DLD1 (cell line): Measurements from ENCODE around the gene SP6.

Source experiments
- in situ Hi-C: cut with HindIII; loops from 2 replicates; pipeline ENCODE4 v1.10.0; 2017; ENCODE audit warnings: low sequenced_read_pairs

Gene SP6

DNA sequence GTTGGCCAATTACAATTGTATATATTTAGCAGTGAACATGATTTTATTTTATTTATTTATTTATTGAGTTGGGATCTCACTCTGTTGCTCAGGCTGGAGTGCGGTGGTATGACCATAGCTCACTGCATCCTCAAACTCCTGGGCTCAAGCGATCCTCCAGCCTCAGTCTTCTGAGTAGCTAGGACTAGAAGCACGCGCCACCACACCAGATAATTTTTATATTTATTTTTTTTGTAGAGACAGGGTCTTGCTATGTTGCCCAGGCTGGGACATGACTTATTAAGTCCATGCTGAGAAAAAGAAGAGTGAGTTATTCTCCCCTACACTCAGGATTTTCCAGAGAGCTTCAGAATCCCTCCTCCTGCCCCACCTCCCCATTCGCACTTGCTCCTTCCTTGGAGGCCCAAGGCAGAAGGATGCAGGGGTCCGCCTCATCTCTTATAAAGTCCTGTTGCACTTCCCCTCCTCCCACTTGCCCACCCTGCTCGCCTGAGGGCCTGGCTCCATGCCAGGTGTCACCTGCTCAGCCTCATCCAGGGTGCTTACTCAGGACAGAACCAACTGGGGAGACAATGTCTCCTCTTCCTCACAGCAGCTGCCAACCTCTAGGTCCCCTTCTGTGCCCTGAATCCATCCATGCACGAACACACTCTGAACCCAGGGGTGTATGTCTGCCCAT lies 29.0 kb upstream of the SP6 start:
- in situ Hi-C loops: no loop called here

DNA sequence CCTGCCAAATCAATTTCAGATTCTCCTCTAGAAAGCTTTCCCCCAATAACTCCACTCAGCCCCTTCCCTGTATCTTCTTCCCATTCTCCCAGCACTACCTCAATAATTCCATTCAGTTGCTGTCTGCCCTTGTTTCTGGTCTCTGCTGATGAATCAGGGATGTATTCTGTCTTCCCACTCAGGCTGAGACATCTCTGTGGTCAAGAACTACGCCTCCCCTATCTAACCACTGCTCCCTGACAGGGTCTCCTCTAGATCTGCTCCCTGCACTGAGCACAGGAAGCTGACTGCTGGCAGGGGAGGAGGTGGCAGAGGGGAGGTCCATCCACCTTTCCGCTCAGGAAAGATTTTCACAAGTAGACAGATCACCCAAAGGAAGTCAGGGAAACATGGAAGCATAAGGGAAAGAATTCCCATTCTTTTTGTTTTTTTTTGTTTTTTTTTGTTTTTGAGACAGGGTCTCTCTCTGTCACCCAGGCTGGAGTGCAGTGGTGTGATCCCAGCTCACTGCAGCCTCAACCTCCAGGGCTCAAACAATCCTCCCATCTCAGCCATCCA lies 28.1 kb upstream of the SP6 start:
- in situ Hi-C loops: no loop called here

DNA sequence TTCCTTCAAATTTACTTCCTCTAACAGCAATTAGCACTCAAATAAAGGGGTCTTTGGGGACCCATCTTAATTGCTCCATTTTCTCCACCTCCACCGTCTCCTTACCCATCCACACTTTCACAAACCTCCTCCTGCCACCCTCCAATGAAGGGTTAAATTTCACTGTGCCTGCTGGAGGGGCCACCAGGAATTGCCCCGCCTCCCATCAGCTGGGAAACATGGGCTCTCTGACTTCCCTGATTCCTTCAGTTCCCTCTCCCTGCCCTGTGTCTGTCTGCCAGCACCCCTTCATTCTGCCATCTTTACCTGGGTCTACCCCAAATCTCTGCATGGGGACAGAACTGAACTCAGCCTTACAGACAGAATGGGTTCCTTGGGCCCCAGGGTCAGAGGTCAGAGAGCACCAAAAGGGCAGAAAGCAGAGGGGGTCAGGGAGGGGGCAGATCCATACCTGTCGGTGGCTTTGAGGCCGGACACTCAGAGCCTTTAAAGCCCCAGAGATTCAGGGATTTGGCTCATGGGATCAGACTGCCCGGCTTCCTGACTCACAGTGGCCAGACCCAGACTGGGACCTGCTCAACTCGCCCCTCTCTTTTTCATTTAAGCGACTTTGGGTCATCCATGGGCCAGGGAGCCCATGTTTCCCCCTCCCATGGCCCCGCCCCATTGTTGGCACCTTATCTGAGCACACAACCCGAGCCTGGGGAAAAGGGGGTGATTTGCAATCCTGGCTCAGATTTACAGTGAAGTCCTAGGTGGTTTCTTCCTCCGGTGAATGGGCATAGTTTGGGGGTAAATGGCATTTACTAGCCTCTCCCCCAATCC lies 27.5 kb upstream of the SP6 start:
- in situ Hi-C loops: no loop called here

DNA sequence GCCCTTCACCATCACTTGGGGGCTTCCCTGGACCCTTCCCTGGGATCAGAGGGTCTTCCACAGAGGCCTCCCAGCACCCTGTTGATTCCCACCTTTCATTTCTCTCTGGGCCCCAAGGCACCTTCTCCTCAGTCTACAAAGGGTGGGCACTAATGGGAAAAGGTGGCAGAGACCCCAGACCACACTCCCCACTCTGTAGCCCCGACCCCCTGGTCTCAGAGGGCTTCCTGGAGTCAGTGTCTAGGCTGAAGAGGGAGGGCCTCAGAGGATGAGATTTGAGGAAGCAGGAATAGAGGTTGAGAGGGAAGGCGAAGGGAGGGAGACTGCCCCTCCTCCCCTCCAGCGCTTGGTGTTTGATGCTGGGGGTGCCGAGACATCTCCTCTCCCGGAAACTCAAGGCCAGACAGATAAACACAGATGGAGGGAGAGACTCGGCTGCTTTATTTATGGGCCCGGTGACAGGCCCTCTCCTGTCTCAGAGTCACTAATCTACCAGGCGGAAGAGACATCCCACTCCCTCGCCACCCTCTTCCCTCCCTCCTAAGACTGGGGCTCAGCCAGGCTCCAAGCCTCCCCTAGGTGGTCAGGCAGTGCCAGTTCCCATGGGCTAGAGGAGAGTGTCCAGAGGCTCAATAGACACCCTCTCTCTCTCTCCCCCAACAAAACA lies 26.5 kb upstream of the SP6 start:
- in situ Hi-C loops: no loop called here

DNA sequence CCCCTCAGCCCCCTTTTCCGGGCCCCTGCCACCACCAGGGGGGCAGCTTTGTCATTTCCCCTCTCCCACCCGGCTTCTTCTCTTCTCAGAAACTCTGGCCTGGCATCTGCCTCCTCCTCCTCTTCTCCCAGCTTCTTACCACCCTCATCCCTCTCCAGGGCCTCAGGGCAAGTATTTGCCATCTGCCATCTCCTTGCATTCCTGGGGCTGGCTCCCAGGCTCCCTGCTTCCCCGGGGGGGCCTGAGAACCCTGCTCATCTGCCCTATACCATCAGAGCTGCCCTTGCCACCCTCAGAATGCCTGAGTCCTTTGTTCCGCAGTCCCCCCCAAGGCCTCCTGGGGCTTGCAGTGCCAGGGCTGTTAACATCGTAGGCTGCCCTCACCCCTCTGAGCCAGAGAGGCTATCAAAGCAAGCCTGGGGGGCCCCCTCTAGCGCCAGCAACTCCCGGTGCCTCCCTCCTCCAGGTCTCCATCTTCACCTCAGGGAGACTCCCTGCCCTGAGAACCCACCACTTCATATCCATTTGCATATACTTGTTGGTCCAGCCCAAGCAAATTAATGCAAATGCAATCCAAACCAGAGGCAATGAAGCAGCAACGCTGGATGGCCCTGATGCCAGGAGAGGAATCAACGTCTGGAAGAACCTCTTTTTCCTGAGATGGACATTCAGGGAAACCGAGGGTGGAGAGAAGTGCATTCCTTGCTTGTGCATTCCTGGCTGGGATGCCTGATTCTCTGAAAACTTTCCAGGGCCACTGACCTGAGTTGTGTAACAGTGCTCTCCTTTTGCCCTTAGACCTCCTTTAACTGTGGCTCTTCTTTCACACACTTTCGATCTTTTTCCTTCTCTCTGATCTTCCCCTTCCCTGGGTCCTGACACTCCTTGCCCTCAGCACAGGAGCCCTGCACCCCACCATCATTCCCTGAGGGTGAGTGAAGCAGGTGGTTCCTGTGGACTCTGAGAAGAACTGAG lies 24.3 kb upstream of the SP6 start:
- in situ Hi-C loops: no loop called here

DNA sequence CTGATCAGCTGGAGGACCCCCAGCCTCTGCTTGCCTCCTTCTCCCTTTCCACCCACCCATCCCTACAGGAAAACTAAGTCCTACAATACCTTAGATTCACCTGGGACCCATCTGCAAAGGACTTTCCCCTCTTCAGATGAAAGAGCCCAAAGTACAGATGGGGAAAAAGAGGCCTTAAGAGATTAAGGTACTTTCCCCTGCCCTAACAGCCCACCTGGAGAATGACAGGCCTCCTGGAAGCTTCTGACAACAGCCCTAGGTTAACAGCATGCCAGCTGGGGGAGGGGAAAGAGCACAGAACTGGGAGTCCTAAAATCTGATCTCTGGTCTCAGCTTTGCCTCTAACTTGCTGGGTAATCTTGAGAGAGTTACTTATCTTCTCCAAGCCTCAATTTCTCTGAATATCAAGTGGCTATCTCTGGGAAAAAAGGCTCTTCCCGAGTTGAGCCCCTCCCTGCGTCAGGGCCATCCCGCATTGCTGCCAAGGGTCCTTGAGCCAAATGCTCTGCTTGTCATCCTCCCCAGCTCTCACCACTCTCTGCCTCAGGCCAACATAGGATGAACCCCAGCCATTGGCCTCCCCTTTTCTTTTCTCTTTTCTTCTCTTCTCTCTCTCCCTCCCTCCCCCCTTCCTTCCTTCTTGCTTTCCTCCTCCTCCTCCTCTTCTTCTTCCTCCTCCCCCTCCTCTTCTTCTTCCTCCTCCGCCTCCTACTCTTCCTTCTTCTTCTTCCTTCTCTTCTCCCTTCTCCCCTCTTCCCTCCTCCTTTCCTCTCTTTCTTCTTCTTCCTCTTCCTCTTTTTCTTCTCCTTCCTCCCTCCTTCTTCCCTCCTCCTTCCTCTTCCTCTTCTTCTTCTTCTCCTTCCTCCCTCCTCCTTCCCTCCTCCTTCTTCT lies 22.5 kb upstream of the SP6 start:
- in situ Hi-C loops: loop anchor here (25.0 kb wide), 1 partner anchor 89 kb away; the partner anchor contains the start of genes CDK5RAP3 and PRR15L

DNA sequence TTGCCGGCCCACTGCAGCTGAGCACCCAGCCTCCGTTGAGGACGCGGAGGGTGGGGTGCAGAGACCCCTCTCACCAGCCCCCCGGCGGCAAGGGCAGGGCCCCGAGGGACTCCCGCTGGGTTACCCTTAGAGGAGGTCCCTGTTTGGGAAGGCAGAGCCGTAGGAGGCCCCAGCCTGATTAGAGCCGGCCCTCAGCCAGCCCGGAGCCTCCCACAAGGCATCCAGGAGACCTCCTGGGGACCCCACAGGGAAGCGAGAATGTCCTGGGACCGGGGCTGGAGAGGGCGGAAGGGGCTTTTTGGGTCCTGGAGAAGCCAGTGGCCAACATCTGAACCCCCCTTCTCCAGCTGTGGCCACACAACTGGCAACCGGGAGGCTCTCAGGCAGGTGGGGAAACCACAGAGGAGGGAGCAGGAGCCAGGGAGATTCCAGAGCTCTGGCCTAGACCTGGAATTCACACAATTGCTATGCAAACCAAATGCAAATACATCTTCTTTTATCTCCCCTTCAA lies 21.7 kb upstream of the SP6 start:
- in situ Hi-C loops: loop anchor here (25.0 kb wide), 1 partner anchor 90 kb away; the partner anchor contains the start of genes CDK5RAP3 and PRR15L

DNA sequence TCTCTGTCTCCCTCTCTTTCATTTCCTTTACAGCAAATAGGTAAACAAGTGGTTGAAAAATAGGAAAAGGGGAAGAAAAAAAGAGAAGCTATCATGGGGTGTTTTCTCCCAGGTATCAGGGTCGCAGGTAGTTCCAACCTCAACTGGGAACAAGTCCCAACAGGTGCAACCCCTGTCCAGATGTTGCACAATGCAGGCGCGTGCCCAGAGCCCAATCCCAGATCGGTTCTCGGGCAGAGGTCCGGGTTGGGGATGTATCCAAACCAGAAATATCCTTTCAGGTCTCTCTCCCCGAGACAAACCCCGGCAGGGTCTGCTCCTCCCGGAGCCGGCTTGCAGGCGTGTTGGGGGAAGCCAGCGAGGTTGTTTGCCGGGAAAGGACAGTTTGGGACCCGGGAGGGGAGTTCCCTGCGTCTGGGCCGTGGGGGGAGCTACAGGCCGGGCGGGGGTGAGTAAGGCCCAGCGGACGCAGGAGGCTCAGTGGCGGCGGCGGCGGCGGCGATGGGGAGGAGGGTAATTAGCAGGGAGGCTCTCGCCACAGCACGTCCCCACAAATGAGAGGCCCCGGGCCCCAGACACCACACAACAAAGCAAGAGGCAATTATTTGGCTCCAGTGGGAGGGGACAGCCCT lies 21.2 kb upstream of the SP6 start:
- in situ Hi-C loops: loop anchor here (25.0 kb wide), 1 partner anchor 90 kb away; the partner anchor contains the start of genes CDK5RAP3 and PRR15L

DNA sequence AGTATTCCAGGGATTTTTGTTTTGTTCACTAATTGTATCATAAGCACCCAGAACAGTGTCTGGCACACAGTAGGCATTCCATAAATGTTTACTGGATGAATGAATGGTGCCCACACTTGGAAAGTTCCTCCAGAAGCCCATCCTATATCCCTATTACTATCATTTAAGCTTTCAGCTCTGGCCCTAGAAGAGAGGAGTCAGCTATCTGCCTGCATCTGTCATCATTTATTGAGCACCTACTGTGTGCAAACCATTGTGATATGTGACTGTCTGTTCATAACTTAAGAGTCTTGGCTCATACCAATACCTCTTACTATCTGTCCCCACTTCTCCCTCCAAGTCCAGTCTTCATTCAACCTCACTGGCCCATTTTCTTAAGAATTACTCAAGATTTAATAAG lies 20.1 kb upstream of the SP6 start:
- in situ Hi-C loops: loop anchor here (25.0 kb wide), 1 partner anchor 91 kb away; the partner anchor contains the start of genes CDK5RAP3 and PRR15L

DNA sequence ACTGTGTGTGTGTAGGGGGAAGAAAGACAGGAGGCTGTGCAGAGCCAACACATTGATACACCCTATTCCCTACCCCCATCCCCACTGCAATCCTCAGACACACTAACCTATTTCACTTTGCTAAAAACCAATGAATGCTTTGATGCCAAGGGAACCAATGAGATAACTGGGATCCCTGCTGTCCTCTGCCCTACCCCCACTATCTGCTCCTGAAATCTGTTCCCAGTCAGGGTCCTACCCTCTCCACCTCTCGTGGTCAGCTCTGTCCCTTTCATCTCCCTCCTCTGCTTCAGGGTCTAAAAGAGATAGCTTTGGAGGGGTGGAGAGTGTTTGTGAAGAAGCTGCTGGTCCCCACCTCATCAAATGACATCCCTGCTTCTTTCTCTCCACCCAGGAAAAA lies 19.1 kb upstream of the SP6 start:
- in situ Hi-C loops: loop anchor here (25.0 kb wide), 1 partner anchor 92 kb away; the partner anchor contains the start of genes CDK5RAP3 and PRR15L

DNA sequence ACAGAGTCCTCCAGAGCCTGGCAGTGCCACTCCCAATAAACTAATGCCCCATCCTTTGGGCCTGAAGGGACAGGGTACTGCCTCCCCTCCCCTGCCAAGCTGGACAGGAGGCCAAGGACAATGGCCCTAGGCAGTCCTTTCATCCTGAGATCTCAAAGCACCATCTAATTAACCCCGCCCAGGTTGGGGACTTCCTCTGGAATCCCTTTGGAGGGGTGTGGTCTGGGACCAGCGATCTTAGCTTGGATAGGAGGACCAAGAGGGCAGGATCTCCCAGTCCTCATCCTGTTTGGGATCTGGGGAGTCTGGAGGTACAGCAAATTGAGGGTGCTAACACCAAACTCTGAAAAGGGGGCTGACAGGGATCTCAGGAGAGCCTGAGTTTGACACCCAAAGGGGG lies 18.2 kb upstream of the SP6 start:
- in situ Hi-C loops: loop anchor here (25.0 kb wide), 1 partner anchor 93 kb away; the partner anchor contains the start of genes CDK5RAP3 and PRR15L

DNA sequence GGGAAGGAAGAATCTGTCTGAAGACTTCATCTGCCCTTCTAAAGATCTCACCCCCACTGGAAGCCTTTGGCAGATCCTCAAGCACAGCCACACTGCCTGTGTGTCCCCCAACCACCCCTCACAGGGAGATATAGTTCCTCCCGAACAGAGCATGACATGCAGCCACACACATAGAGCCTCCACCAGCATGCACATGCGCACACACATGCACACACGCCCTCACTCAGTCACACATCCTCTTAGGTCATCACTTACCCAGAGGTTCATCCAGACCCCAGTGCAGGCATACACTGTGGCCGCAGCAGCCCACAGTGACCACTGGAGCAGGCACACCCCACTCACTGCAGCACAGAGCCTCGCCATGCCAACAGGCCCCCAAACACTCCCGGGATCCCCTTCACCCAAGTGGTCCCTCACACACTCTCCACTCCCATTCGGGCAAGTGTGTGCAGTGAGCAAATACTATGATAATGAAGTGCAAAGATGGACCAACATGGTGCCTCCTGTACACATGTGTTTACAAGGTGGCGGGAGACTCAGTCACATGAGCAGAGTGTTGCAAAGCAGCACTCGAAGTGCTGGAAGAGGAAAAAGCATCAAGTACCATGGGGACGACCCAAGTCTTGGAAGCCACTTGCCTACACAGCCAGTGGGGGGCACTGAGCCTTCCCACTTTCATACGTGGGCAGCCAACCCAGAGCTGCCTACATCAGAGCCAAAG lies 17.0 kb upstream of the SP6 start:
- in situ Hi-C loops: loop anchor here (25.0 kb wide), 1 partner anchor 94 kb away; the partner anchor contains the start of genes CDK5RAP3 and PRR15L

DNA sequence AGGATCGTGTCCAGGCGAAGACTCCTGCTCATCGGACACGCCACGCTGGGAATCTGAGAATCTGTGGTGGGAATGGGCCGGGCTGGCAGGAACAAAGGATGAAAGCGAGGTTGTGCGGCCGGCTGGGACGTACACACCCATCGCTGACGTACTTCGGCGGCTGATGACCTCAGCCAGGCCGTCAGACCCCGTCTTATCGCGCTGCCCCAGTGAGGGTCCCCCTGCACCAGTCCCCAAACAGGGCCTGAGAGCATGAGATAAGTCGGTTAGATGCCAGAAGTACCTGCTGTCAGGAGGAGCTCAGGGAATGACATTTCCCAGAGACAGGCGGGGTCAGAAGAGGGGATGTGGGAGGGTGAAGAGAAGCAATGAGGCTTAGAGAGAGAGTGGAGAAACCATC lies 16.0 kb upstream of the SP6 start:
- in situ Hi-C loops: loop anchor here (25.0 kb wide), 1 partner anchor 95 kb away; the partner anchor contains the start of genes CDK5RAP3 and PRR15L

DNA sequence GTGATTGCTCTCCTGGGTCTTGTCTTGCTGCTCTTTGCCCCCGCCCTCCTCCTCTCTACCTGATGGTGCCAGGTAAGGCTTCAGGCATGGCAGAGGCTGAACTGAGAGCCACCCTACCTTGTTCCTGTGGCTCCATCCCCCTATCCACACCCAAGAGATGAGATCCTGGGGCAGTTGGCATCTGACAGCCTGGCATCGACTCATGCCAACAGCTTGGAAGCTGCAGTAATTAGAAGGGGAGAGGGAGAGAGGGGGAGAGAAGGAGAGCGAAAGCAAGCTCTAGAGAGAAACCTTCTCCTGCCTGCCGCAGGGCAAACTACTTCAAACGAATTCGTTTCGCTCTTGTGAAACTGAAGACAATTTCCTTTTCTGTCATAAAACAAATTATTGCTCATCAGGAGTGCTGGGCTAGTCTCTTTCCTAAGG lies 13.8 kb upstream of the SP6 start:
- in situ Hi-C loops: loop anchor here (25.0 kb wide), 1 partner anchor 97 kb away; the partner anchor contains the start of genes CDK5RAP3 and PRR15L

DNA sequence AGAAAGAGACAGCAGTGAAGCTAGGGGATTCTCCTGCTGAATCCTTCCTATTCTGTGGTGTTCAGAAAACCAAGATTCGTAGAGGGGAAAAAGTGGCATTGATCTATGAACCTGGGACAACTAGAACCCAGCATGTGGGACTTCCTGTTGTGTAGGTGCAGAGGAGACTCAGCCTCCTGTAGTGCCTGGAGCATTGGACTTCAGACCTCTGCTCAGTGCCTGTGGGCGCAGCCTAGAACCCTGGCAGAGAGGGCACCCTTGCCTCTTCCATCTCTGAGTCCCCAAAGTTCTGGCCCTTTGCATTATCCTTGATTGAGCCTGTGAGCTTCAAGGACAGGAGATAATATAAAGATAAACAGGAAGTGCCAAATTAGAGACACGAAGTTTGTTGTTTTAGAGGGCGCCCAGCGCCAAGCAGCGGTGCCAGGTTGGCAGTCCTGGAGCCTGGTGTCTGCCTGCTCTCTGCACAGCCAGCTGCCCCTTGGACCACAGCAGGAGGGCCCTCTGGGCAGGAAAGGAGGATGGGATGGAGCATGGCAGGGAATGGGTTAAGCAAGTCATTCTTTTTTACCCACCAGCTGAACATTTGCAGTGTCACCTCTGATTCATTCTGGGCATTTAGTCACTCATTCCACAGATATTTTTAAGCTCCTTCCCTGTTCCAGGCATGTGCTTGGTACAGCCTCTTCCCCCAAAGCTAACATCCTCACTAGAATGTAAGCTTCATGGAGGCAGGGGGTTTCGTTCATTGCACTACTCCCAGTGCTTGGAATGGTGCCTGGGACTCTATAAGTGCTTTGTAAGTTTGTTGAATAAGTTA lies 11.9 kb upstream of the SP6 start:
- in situ Hi-C loops: loop anchor here (25.0 kb wide), 1 partner anchor 99 kb away; the partner anchor contains the start of genes CDK5RAP3 and PRR15L

DNA sequence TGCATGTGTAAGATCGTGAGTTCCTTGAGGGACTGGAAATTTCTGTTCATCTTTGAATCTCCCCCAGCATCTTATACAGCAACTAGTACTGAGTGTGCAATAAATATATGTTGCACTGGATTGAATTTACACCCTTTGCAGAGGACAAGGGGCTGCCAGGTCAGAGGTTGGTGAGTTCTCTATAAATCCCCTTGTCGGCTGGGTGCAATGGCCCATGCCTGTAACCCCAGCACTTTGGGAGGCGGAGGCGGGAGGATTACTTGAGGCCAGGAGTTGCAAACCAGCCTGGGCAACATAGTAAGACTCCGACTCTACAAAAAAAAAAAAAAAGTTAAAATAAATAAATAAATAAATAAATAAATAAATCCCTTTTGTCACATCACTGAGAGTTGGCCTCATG lies 9.4 kb upstream of the SP6 start:
- in situ Hi-C loops: loop anchor here (25.0 kb wide), 1 partner anchor 102 kb away; the partner anchor contains the start of genes CDK5RAP3 and PRR15L
